PC-9 (cell line): ENCODE data around the gene LENG9. TPM values are rescaled to one million over a fixed set of nuclear protein-coding genes. Genes with fewer than 3 reads are reported as not detected.

Experiments used
- BruUV-seq: library from RNA; stranded (reverse); fragments of 400-500 nt; replicated peaks from 2 replicates; lab custom pipeline; 2021; lab: Mats Ljungman, UMichigan
- CTCF ChIA-PET: fragments of 300-600 bp; sonication (Branson Sonifier 250); formaldehyde crosslinking; loops from one replicate; lab custom pipeline; 2022; ENCODE audit warnings: antibody characterized with exemption; lab: Charles Lee
- POLR2A ChIA-PET: fragments of 300-600 bp; sonication (Branson Sonifier 250); formaldehyde crosslinking; loops from one replicate; lab custom pipeline; 2022; ENCODE audit warnings: antibody characterized with exemption; ENCODE audit not compliant: unreplicated experiment; lab: Charles Lee
- DNase-seq, 2 experiments: peaks; one replicate each; pipeline versions ENCODE4 v3.0.0 to v3.0.0-alpha.2; 2015 to 2022; ENCODE audit warnings: mixed read lengths in 1 of 2
- H2AFZ ChIP-seq: fragments of 200-600 bp; sonication (generic); 2 replicates; pipeline ENCODE4 v1.8.1; 2017; ENCODE audit warnings: antibody characterized with exemption
- H3F3A ChIP-seq: fragments of 200-600 bp; sonication (generic); 2 replicates; pipeline ENCODE4 v1.8.1; 2017; ENCODE audit warnings: antibody characterized with exemption, mild to moderate bottlenecking, low read depth; ENCODE audit not compliant: insufficient read depth
- H3K27ac ChIP-seq: fragments of 200-600 bp; sonication (generic); 2 replicates; pipeline ENCODE4 v1.6.1; 2016; ENCODE audit warnings: mixed run types
- H3K27me3 ChIP-seq: fragments of 200-600 bp; sonication (generic); 2 replicates; pipeline ENCODE4 v1.6.1; 2016; ENCODE audit warnings: low read depth, mixed run types; ENCODE audit not compliant: insufficient read depth
- H3K36me3 ChIP-seq: fragments of 200-600 bp; sonication (generic); 2 replicates; pipeline ENCODE4 v1.6.1; 2016; ENCODE audit warnings: low read depth, mixed run types
- H3K4me1 ChIP-seq: fragments of 200-600 bp; sonication (generic); replicated peaks from 2 replicates; pipeline ENCODE4 v1.6.1; 2016; ENCODE audit warnings: mixed run types; ENCODE audit not compliant: insufficient read depth
- H3K4me2 ChIP-seq: fragments of 200-600 bp; sonication (generic); 2 replicates; pipeline ENCODE4 v1.6.1; 2017; ENCODE audit warnings: mixed run types
- H3K4me3 ChIP-seq: fragments of 200-600 bp; sonication (generic); 2 replicates; pipeline ENCODE4 v1.6.1; 2016; ENCODE audit warnings: mixed run types
- H3K79me2 ChIP-seq: fragments of 200-600 bp; sonication (generic); 2 replicates; pipeline ENCODE4 v1.6.1; 2017; ENCODE audit warnings: low read depth, mixed run types
- H3K9me2 ChIP-seq: fragments of 200-600 bp; sonication (generic); 2 replicates; pipeline ENCODE4 v1.8.1; 2017; ENCODE audit warnings: mild to moderate bottlenecking; ENCODE audit not compliant: insufficient read depth
- H3K9me3 ChIP-seq: fragments of 200-600 bp; sonication (generic); 2 replicates; pipeline ENCODE4 v1.8.1; 2016; ENCODE audit warnings: low read depth; ENCODE audit not compliant: insufficient read depth
- H4K20me1 ChIP-seq: fragments of 200-600 bp; sonication (generic); 2 replicates; pipeline ENCODE4 v1.8.1; 2017; ENCODE audit not compliant: insufficient read depth
- CTCF ChIP-seq: fragments of 200-600 bp; sonication (generic); conservative IDR thresholded peaks from 2 replicates; pipeline ENCODE4 v1.6.1; 2017; ENCODE audit warnings: mixed run types, antibody characterized with exemption, mild to moderate bottlenecking, moderate library complexity
- EZH2 ChIP-seq: fragments of 200-600 bp; sonication (generic); IDR thresholded peaks from 2 replicates; pipeline ENCODE4 v1.8.0; 2017; ENCODE audit warnings: antibody characterized with exemption, low read depth
- intact Hi-C: fragments of 100-400 bp; cut with micrococcal nuclease; formaldehyde crosslinking; loops from one replicate; pipeline ENCODE4 v1.10.0; 2022; ENCODE audit not compliant: unreplicated experiment
- total RNA-seq: library from RNA; stranded (reverse); gene quantifications from 2 replicates; pipeline ENCODE4 v1.2.3, GENCODE V29; 2021

Gene LENG9
- total RNA-seq, 1 experiment from 2014 or later, result 7.0 TPM

DNA sequence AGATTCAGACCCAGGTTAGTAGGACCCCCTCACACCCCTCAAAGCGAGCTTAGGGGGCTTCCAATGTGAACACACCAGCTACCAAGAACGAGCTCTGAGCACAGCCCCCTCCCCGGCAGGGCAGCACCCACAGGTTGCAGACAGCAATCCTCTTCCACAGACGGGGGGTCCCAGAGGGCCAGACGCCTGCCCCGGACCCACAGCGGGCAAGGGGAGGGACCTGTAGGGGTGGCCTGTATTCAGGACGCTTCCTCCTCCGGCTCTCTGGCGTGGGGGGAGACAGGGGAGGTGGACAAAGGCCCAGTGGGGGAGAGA lies 43.6 kb downstream of the LENG9 start:
- TF ChIP-seq EZH2, result no peak
- TF ChIP-seq CTCF, result no peak
- peaks cover 67% of the 10 kb centered on the region for H3K27me3 ChIP-seq
- H3K79me2 ChIP-seq, result no peaks in the 10 kb centered on the region
- no peaks in the 10 kb centered on the region for H3K9me2 ChIP-seq
- no peak overlapping the region for H3K4me3 ChIP-seq
- no peaks in the 10 kb centered on the region for H3K9me3 ChIP-seq
- no TSS peak for BruUV-seq
- no peak overlapping the region for H3K27ac ChIP-seq
- intact Hi-C loops, result no loop called here
- ChIA-PET POLR2A (no interaction called here), CTCF (no interaction called here)
- peaks cover 8% of the 10 kb centered on the region; the same call in 1 of the 2 replicates for H3F3A ChIP-seq
- no peaks in the 10 kb centered on the region for H3K36me3 ChIP-seq
- no peaks in the 10 kb centered on the region for H3K4me1 ChIP-seq
- no peak overlapping the region for H3K4me2 ChIP-seq
- H4K20me1 ChIP-seq, result no peaks in the 10 kb centered on the region
- DNase-seq, result no peak
- no peak overlapping the region for H2AFZ ChIP-seq

- Histone ChIP-seq H3K79me2 (no peaks in the 10 kb centered on the region), H3K36me3 (no peaks in the 10 kb centered on the region), H3K4me1 (no peaks in the 10 kb centered on the region), H3F3A (peaks cover 8% of the 10 kb centered on the region; the same call in 1 of the 2 replicates), H3K4me2 (no peak overlapping the region), H3K27ac (no peak overlapping the region), H3K4me3 (no peak overlapping the region), H3K9me2 (no peaks in the 10 kb centered on the region), H2AFZ (no peak overlapping the region), H3K9me3 (no peaks in the 10 kb centered on the region), H4K20me1 (no peaks in the 10 kb centered on the region), H3K27me3 (peaks cover 65% of the 10 kb centered on the region)
- no peak for DNase-seq
- intact Hi-C loops, result no loop called here
- ChIA-PET CTCF (interaction anchor here (0.5 kb wide), 1 partner anchor 740 kb away, joined by 4 read pairs; no protein-coding TSS in a partner anchor), POLR2A (no interaction called here)
- no TSS peak for BruUV-seq
- TF ChIP-seq EZH2 (no peak), CTCF (no peak)
These were observed 44.4 kb downstream of the LENG9 start for GRCh38 chr19:54418930-54419800.

DNA sequence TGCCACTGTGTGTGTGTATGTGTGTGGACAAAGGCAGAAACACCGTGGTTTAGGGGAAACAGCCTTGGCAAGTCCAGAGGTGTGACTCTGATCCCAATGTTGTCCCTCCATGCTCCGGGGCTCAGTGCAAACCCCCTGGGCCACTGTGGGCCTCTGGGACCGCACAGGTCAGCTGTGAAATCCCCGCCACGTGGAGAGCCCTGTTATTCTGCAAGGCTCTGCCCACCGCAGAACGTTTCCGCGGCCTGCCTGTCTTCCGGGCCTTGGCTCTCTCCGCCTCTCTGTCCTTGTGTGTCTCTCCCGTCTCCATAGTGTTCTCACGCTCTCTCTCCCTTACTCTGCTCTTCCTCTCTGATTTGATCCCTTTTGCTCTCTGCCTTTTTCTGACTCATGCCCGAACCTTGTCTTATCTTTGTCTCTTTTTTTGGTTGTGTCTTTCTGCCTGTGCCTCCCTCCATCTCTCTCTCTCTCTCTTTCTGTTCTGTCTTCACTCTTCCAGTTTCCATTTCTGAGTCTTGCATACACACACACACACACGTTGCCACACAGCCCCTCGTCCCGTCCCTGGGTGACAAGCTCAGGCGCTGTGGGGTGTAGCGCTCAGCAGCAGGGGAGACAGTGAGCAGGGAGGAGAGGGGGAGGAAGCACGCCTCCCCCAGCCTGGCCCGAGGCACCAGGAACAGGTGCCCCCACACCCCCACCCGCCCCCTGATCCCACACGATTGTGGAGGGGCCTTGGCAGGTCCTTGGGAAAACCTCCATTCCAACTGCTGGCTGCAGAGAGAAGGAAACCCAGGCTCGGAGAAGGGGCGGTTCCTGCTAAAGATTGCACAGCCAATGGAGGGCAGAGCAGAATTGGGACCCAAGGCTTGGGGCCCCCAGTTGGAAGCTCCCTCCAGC lies 45.3 kb downstream of the LENG9 start:
- Histone ChIP-seq H3K4me1 (no peaks in the 10 kb centered on the region), H3K27ac (no peak overlapping the region), H2AFZ (no peak overlapping the region), H3K9me3 (no peaks in the 10 kb centered on the region), H3K36me3 (no peaks in the 10 kb centered on the region), H3K27me3 (peaks cover 60% of the 10 kb centered on the region), H4K20me1 (no peaks in the 10 kb centered on the region), H3F3A (peaks cover 8% of the 10 kb centered on the region; the same call in 1 of the 2 replicates), H3K4me3 (no peak overlapping the region), H3K79me2 (no peaks in the 10 kb centered on the region), H3K4me2 (no peak overlapping the region), H3K9me2 (no peaks in the 10 kb centered on the region)
- TF ChIP-seq EZH2, result no peak
- no peak for TF ChIP-seq CTCF
- BruUV-seq, result no TSS peak
- POLR2A ChIA-PET, result no interaction called here
- no peak for DNase-seq
- CTCF ChIA-PET, result interaction anchor here (0.5 to 0.6 kb wide), 2 partner anchors 25 to 741 kb away, joined by 4 to 5 read pairs; no protein-coding TSS in a partner anchor
- intact Hi-C loops, result no loop called here
